GM23338 (cell line): Measurements from ENCODE around the gene FNDC3A.

Experiments
- CREB1 ChIP-seq: fragments of 250-450 bp; sonication (Bioruptor Pico); IDR thresholded peaks from 2 replicates; pipeline ENCODE4 v1.5.0; 2020; ENCODE audit warnings: low read depth, mild to moderate bottlenecking, moderate library complexity
- EZH2 ChIP-seq: fragments of 200-600 bp; sonication (generic); IDR thresholded peaks from one replicate; pipeline ENCODE4 v1.8.0; 2017; ENCODE audit warnings: antibody characterized with exemption, mild to moderate bottlenecking, low read depth; ENCODE audit not compliant: unreplicated experiment
- EZH2phosphoT487 ChIP-seq: fragments of 200-600 bp; sonication (generic); IDR thresholded peaks from one replicate; pipeline ENCODE4 v1.8.1; 2018; ENCODE audit warnings: antibody characterized with exemption; ENCODE audit not compliant: unreplicated experiment
- JUNB ChIP-seq: IDR thresholded peaks from one replicate; pipeline ENCODE4 v1.6.1; 2016; ENCODE audit warnings: antibody characterized with exemption; ENCODE audit not compliant: unreplicated experiment
- POLR2AphosphoS5 ChIP-seq: IDR thresholded peaks from 2 replicates; pipeline ENCODE4 v1.6.1; 2016; ENCODE audit warnings: antibody characterized with exemption, low read depth
- ZNF114 ChIP-seq: fragments of 250-450 bp; sonication (Bioruptor Pico); IDR thresholded peaks from 2 replicates; pipeline ENCODE4 v1.5.0; 2020; ENCODE audit warnings: mild to moderate bottlenecking, moderate library complexity
- ZNF331 ChIP-seq: fragments of 250-450 bp; sonication (Bioruptor Pico); IDR thresholded peaks from 2 replicates; pipeline ENCODE4 v1.5.0; 2020; ENCODE audit warnings: low read depth, mild to moderate bottlenecking, moderate library complexity
- TF ChIP-seq, protein P1 (sequence below), 2 experiments: fragments of 200-600 bp in 1 of 2; sonication (generic) in 1 of 2; conservative IDR thresholded peaks; 2 replicates each; pipeline versions ENCODE4 v1.5.1 to v1.6.1; 2016 to 2017; ENCODE audit warnings: antibody characterized with exemption in 2 of 2, low read depth in 2 of 2, mild to moderate bottlenecking in 2 of 2, moderate library complexity in 1 of 2
- TF ChIP-seq, protein P2 (sequence below): IDR thresholded peaks from one replicate; pipeline ENCODE4 v1.6.1; 2018; ENCODE audit warnings: antibody characterized with exemption; ENCODE audit not compliant: unreplicated experiment
- TF ChIP-seq, protein P3 (sequence below): IDR thresholded peaks from 2 replicates; pipeline ENCODE4 v1.6.1; 2016; ENCODE audit warnings: antibody characterized with exemption
- TF ChIP-seq, protein P4 (sequence below): fragments of 250-450 bp; sonication (Bioruptor Pico); IDR thresholded peaks from 2 replicates; pipeline ENCODE4 v1.5.0; 2020; ENCODE audit warnings: mild to moderate bottlenecking, moderate library complexity

DNA sequence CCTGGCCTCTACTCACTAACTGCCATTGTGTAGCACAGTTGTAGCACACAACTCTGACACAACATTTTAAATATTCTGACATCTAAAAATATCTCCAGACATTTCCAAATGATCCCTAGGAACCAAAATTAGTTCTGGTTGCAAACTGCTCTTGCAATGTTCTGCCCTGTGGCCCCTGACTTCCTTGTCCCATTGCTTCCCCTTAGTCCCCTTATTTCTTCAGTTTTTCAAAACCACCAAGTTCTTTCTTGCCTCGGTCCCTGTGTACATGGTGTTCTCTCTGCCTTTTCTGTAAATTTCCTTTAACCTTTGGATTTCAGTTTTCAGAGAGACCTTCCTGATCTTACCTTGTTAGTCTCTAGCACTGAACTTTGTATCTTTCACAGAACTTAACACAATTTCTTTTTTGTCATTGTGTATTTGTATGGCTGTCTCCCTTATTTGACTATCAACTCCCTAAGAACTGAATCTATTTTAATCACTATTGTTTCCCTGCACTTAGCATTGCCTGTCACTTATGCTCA lies 156.8 kb downstream of the FNDC3A start:
- TF ChIP-seq POLR2AphosphoS5 (no peak), EZH2 (no peak), EZH2phosphoT487 (no peak), CREB1 (CRISPR knock-in tag) (no peak), ZNF331 (CRISPR knock-in tag) (no peak), JUNB (no peak), ZNF114 (CRISPR knock-in tag) (no peak)
- TF ChIP-seq, protein P1, sequence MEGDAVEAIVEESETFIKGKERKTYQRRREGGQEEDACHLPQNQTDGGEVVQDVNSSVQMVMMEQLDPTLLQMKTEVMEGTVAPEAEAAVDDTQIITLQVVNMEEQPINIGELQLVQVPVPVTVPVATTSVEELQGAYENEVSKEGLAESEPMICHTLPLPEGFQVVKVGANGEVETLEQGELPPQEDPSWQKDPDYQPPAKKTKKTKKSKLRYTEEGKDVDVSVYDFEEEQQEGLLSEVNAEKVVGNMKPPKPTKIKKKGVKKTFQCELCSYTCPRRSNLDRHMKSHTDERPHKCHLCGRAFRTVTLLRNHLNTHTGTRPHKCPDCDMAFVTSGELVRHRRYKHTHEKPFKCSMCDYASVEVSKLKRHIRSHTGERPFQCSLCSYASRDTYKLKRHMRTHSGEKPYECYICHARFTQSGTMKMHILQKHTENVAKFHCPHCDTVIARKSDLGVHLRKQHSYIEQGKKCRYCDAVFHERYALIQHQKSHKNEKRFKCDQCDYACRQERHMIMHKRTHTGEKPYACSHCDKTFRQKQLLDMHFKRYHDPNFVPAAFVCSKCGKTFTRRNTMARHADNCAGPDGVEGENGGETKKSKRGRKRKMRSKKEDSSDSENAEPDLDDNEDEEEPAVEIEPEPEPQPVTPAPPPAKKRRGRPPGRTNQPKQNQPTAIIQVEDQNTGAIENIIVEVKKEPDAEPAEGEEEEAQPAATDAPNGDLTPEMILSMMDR (conservative IDR thresholded peaks at IDR 0.05; ENCODE audit: low read depth in 2 of 2) = no peak
- TF ChIP-seq, protein P2, sequence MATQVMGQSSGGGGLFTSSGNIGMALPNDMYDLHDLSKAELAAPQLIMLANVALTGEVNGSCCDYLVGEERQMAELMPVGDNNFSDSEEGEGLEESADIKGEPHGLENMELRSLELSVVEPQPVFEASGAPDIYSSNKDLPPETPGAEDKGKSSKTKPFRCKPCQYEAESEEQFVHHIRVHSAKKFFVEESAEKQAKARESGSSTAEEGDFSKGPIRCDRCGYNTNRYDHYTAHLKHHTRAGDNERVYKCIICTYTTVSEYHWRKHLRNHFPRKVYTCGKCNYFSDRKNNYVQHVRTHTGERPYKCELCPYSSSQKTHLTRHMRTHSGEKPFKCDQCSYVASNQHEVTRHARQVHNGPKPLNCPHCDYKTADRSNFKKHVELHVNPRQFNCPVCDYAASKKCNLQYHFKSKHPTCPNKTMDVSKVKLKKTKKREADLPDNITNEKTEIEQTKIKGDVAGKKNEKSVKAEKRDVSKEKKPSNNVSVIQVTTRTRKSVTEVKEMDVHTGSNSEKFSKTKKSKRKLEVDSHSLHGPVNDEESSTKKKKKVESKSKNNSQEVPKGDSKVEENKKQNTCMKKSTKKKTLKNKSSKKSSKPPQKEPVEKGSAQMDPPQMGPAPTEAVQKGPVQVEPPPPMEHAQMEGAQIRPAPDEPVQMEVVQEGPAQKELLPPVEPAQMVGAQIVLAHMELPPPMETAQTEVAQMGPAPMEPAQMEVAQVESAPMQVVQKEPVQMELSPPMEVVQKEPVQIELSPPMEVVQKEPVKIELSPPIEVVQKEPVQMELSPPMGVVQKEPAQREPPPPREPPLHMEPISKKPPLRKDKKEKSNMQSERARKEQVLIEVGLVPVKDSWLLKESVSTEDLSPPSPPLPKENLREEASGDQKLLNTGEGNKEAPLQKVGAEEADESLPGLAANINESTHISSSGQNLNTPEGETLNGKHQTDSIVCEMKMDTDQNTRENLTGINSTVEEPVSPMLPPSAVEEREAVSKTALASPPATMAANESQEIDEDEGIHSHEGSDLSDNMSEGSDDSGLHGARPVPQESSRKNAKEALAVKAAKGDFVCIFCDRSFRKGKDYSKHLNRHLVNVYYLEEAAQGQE = no peak
- TF ChIP-seq, protein P3, sequence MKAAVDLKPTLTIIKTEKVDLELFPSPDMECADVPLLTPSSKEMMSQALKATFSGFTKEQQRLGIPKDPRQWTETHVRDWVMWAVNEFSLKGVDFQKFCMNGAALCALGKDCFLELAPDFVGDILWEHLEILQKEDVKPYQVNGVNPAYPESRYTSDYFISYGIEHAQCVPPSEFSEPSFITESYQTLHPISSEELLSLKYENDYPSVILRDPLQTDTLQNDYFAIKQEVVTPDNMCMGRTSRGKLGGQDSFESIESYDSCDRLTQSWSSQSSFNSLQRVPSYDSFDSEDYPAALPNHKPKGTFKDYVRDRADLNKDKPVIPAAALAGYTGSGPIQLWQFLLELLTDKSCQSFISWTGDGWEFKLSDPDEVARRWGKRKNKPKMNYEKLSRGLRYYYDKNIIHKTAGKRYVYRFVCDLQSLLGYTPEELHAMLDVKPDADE = no peak
- TF ChIP-seq, protein P4, sequence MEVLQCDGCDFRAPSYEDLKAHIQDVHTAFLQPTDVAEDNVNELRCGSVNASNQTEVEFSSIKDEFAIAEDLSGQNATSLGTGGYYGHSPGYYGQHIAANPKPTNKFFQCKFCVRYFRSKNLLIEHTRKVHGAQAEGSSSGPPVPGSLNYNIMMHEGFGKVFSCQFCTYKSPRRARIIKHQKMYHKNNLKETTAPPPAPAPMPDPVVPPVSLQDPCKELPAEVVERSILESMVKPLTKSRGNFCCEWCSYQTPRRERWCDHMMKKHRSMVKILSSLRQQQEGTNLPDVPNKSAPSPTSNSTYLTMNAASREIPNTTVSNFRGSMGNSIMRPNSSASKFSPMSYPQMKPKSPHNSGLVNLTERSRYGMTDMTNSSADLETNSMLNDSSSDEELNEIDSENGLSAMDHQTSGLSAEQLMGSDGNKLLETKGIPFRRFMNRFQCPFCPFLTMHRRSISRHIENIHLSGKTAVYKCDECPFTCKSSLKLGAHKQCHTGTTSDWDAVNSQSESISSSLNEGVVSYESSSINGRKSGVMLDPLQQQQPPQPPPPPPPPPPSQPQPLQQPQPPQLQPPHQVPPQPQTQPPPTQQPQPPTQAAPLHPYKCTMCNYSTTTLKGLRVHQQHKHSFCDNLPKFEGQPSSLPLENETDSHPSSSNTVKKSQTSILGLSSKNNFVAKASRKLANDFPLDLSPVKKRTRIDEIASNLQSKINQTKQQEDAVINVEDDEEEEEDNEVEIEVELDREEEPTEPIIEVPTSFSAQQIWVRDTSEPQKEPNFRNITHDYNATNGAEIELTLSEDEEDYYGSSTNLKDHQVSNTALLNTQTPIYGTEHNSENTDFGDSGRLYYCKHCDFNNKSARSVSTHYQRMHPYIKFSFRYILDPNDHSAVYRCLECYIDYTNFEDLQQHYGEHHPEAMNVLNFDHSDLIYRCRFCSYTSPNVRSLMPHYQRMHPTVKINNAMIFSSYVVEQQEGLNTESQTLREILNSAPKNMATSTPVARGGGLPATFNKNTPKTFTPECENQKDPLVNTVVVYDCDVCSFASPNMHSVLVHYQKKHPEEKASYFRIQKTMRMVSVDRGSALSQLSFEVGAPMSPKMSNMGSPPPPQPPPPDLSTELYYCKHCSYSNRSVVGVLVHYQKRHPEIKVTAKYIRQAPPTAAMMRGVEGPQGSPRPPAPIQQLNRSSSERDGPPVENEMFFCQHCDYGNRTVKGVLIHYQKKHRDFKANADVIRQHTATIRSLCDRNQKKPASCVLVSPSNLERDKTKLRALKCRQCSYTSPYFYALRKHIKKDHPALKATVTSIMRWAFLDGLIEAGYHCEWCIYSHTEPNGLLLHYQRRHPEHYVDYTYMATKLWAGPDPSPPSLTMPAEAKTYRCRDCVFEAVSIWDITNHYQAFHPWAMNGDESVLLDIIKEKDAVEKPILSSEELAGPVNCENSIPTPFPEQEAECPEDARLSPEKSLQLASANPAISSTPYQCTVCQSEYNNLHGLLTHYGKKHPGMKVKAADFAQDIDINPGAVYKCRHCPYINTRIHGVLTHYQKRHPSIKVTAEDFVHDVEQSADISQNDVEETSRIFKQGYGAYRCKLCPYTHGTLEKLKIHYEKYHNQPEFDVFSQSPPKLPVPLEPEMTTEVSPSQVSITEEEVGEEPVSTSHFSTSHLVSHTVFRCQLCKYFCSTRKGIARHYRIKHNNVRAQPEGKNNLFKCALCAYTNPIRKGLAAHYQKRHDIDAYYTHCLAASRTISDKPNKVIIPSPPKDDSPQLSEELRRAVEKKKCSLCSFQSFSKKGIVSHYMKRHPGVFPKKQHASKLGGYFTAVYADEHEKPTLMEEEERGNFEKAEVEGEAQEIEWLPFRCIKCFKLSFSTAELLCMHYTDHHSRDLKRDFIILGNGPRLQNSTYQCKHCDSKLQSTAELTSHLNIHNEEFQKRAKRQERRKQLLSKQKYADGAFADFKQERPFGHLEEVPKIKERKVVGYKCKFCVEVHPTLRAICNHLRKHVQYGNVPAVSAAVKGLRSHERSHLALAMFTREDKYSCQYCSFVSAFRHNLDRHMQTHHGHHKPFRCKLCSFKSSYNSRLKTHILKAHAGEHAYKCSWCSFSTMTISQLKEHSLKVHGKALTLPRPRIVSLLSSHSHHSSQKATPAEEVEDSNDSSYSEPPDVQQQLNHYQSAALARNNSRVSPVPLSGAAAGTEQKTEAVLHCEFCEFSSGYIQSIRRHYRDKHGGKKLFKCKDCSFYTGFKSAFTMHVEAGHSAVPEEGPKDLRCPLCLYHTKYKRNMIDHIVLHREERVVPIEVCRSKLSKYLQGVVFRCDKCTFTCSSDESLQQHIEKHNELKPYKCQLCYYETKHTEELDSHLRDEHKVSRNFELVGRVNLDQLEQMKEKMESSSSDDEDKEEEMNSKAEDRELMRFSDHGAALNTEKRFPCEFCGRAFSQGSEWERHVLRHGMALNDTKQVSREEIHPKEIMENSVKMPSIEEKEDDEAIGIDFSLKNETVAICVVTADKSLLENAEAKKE (CRISPR knock-in tag) = no peak
